K562 (cell line): Measurements from ENCODE around the gene DCAF7. TPM values are rescaled to one million over a fixed set of nuclear protein-coding genes. Genes with fewer than 3 reads are reported as not detected.

Source experiments
- ASH1L ChIP-seq: fragments of 450-650 bp; IDR thresholded peaks from 2 replicates; pipeline ENCODE4 v1.6.1; 2018; ENCODE audit warnings: borderline replicate concordance, mild to moderate bottlenecking, low read depth; ENCODE audit not compliant: partially characterized antibody
- CTCFL ChIP-seq: IDR thresholded peaks from 2 replicates; pipeline ENCODE4 v1.6.1; 2011; ENCODE audit warnings: borderline replicate concordance, low read depth, mild to moderate bottlenecking, moderate library complexity, low read length; ENCODE audit not compliant: insufficient read depth, poor library complexity, severe bottlenecking
- FOXJ3 ChIP-seq: sonication (generic); formaldehyde crosslinking; IDR thresholded peaks from 2 replicates; pipeline ENCODE4 v1.4.0; 2020; ENCODE audit warnings: mild to moderate bottlenecking, missing genetic modification reagents
- FOXM1 ChIP-seq, 2 experiments: fragments of 450-650 bp in 1 of 2; sonication (generic) in 1 of 2; formaldehyde crosslinking in 1 of 2; IDR thresholded peaks; 2 replicates each; pipeline versions ENCODE4 v1.6.1 to v1.9.0; 2017 to 2022; ENCODE audit warnings: low read depth in 2 of 2, mild to moderate bottlenecking in 2 of 2, missing genetic modification reagents in 1 of 2, moderate library complexity in 1 of 2
- LARP7 ChIP-seq: fragments of 450-650 bp; IDR thresholded peaks from 2 replicates; pipeline ENCODE4 v1.6.1; 2016
- NFIC ChIP-seq: fragments of 450-650 bp; IDR thresholded peaks from 2 replicates; pipeline ENCODE4 v1.6.1; 2017; ENCODE audit warnings: mild to moderate bottlenecking, inconsistent platforms
- TCF3 ChIP-seq: sonication (generic); formaldehyde crosslinking; IDR thresholded peaks from 2 replicates; pipeline ENCODE4 v1.4.0; 2020; ENCODE audit warnings: mild to moderate bottlenecking, missing genetic modification reagents
- polyA plus RNA-seq, 8 experiments: library from polyadenylated mRNA; depleted of rRNA in 4 of 8; stranded (reverse) in 5 of 8; unstranded in 3 of 8; fragments of >200 nt; fragmentation: Nextera tagmentation in 2 of 8; fragmentation: Illumina TruSeq in 1 of 8; extraction: Ambion mirVana in 2 of 8; extraction: Trizol in 1 of 8; gene quantifications; 2 replicates each; pipeline versions ENCODE4 v1.2.1 to v1.2.3, GENCODE V29; 2011 to 2014; ENCODE audit warnings: inconsistent platforms in 1 of 8, missing spikeins in 1 of 8
- total RNA-seq, 7 experiments: library from RNA; depleted of rRNA in 6 of 7; stranded (reverse); fragments of >200 nt in 6 of 7; fragmentation: Illumina TruSeq in 2 of 7; extraction: Trizol in 2 of 7; gene quantifications; 2 replicates each; pipeline versions ENCODE4 v1.2.1 to v1.2.3, GENCODE V29; 2011 to 2021; ENCODE audit warnings: low replicate concordance in 1 of 7
- TF ChIP-seq, protein P1 (sequence below): sonication (generic); formaldehyde crosslinking; IDR thresholded peaks from 2 replicates; pipeline ENCODE4 v1.8.1; 2023; ENCODE audit warnings: mild to moderate bottlenecking, missing genetic modification reagents
- TF ChIP-seq, protein P2 (sequence below), 2 experiments: fragments of 450-650 bp in 1 of 2; sonication (generic) in 1 of 2; formaldehyde crosslinking in 1 of 2; IDR thresholded peaks; 2 replicates each; pipeline versions ENCODE4 v1.7.1 to v1.9.0; 2016 to 2022; ENCODE audit warnings: inconsistent platforms in 1 of 2, mild to moderate bottlenecking in 1 of 2, missing genetic modification reagents in 1 of 2

The DCAF7 gene
- total and polyA plus RNA-seq, 9 of the 15 experiments (the other 6 are each of a cell fraction or from before 2014, with no cell fraction given), result 30.8 to 123 (median 40.2) TPM

GRCh38 chr17:63549946-63550816, at the start of gene DCAF7 (continued):
- TF ChIP-seq, protein P1, sequence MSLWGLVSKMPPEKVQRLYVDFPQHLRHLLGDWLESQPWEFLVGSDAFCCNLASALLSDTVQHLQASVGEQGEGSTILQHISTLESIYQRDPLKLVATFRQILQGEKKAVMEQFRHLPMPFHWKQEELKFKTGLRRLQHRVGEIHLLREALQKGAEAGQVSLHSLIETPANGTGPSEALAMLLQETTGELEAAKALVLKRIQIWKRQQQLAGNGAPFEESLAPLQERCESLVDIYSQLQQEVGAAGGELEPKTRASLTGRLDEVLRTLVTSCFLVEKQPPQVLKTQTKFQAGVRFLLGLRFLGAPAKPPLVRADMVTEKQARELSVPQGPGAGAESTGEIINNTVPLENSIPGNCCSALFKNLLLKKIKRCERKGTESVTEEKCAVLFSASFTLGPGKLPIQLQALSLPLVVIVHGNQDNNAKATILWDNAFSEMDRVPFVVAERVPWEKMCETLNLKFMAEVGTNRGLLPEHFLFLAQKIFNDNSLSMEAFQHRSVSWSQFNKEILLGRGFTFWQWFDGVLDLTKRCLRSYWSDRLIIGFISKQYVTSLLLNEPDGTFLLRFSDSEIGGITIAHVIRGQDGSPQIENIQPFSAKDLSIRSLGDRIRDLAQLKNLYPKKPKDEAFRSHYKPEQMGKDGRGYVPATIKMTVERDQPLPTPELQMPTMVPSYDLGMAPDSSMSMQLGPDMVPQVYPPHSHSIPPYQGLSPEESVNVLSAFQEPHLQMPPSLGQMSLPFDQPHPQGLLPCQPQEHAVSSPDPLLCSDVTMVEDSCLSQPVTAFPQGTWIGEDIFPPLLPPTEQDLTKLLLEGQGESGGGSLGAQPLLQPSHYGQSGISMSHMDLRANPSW (CRISPR knock-in tag), result no peak
- TF ChIP-seq TCF3 (0 out of 2 replicates have a peak, but pooled peaks have one; percentile 14), ASH1L (peak; percentile 98), LARP7 (no peak), FOXM1 (IDR thresholded peaks at IDR 0.05; ENCODE audit: low read depth) (peak; percentile 93), FOXM1 (CRISPR knock-in tag; IDR thresholded peaks at IDR 0.05; ENCODE audit: low read depth) (no peak), FOXJ3 (no peak), NFIC (peak; percentile 43), CTCFL (no peak)
- TF ChIP-seq, protein P2, sequence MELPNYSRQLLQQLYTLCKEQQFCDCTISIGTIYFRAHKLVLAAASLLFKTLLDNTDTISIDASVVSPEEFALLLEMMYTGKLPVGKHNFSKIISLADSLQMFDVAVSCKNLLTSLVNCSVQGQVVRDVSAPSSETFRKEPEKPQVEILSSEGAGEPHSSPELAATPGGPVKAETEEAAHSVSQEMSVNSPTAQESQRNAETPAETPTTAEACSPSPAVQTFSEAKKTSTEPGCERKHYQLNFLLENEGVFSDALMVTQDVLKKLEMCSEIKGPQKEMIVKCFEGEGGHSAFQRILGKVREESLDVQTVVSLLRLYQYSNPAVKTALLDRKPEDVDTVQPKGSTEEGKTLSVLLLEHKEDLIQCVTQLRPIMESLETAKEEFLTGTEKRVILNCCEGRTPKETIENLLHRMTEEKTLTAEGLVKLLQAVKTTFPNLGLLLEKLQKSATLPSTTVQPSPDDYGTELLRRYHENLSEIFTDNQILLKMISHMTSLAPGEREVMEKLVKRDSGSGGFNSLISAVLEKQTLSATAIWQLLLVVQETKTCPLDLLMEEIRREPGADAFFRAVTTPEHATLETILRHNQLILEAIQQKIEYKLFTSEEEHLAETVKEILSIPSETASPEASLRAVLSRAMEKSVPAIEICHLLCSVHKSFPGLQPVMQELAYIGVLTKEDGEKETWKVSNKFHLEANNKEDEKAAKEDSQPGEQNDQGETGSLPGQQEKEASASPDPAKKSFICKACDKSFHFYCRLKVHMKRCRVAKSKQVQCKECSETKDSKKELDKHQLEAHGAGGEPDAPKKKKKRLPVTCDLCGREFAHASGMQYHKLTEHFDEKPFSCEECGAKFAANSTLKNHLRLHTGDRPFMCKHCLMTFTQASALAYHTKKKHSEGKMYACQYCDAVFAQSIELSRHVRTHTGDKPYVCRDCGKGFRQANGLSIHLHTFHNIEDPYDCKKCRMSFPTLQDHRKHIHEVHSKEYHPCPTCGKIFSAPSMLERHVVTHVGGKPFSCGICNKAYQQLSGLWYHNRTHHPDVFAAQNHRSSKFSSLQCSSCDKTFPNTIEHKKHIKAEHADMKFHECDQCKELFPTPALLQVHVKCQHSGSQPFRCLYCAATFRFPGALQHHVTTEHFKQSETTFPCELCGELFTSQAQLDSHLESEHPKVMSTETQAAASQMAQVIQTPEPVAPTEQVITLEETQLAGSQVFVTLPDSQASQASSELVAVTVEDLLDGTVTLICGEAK (IDR thresholded peaks at IDR 0.05), result peak; percentile 98
- TF ChIP-seq, protein P2 (CRISPR knock-in tag; IDR thresholded peaks at IDR 0.05), result no peak
